NCI-H1105 treated with DMSO at 0.1 percent for 48 hours (cell line): Measurements from ENCODE around the gene SLC19A1.
"Not testable (repeated sequence)": the region's sequence is repeated elsewhere in the genome, so short reads cannot be mapped to it uniquely, and the experiment has no call there.

Experiments used
- DNase-seq: peaks from one replicate; lab custom pipeline; 2025; lab: John Stamatoyannopoulos, UW

SLC19A1 gene

GRCh38 chr21:45506241-45506817 lies 35.9 kb downstream of the SLC19A1 start:
- DNase-seq = no peak

- DNase-seq = peak; percentile 28
Measured at GRCh38 chr21:45505416-45506021, 36.7 kb downstream of the SLC19A1 start.

GRCh38 chr21:45504516-45505415 lies 37.5 kb downstream of the SLC19A1 start:
- no peak for DNase-seq

GRCh38 chr21:45504021-45504515 lies 38.2 kb downstream of the SLC19A1 start:
- no peak for DNase-seq

GRCh38 chr21:45503226-45503625 lies 39.0 kb downstream of the SLC19A1 start:
- DNase-seq = not testable (repeated sequence)

GRCh38 chr21:45502600-45502999 lies 39.6 kb downstream of the SLC19A1 start:
- no peak for DNase-seq

- no peak for DNase-seq
Measured at GRCh38 chr21:45502006-45502345, 40.3 kb downstream of the SLC19A1 start.

GRCh38 chr21:45501081-45502005 lies 40.9 kb downstream of the SLC19A1 start:
- not testable (repeated sequence) for DNase-seq

- DNase-seq = no peak
Measured at GRCh38 chr21:45499970-45500577, 42.2 kb downstream of the SLC19A1 start.

GRCh38 chr21:45499201-45499750 lies 43.0 kb downstream of the SLC19A1 start:
- DNase-seq = no peak

- DNase-seq = no peak
Measured at GRCh38 chr21:45498646-45499000, 43.6 kb downstream of the SLC19A1 start.

- no peak for DNase-seq
Measured at GRCh38 chr21:45497846-45498645, 44.2 kb downstream of the SLC19A1 start.

GRCh38 chr21:45496968-45497845 lies 45.0 kb downstream of the SLC19A1 start:
- DNase-seq = no peak

GRCh38 chr21:45496151-45496967 lies 45.9 kb downstream of the SLC19A1 start:
- DNase-seq = no peak

- DNase-seq = no peak
Measured at GRCh38 chr21:45494851-45495680, 47.2 kb downstream of the SLC19A1 start.

GRCh38 chr21:45494135-45494850 lies 47.9 kb downstream of the SLC19A1 start:
- DNase-seq = no peak
